Measurements from ENCODE around the gene P2RY2. TPM values are rescaled to one million over a fixed set of nuclear protein-coding genes. Genes with fewer than 3 reads are reported as not detected.

Gene P2RY2
- total and polyA plus RNA-seq, 2 experiments from 2014 or later, result 0.63 to 1.6 TPM

DNA sequence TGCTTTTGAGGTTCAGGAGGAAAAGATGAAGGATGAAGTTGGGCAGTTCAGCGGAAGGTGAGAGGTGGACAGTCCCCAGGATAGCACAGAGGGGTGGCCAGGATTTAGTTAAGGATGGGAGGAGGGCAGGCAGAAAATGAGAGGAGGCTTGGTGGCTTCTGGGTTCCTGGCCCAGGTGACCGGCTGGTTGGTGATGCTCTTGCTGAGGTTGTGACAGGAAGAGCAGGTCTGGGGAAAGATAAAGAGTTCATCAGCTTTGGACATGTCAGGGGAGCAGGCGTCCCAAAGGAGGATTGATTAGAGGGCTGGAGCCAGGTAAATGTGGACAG lies 27.6 kb upstream of the P2RY2 start:
- Histone ChIP-seq H3F3A (replicated peaks; ENCODE audit: low read depth) (no peaks in the 10 kb centered on the region), H2AFZ (no peak overlapping the region), H3K4me2 (no peak overlapping the region), H3K36me3 (ENCODE audit: insufficient read depth) (no peaks in the 10 kb centered on the region), H3K9me2 (ENCODE audit: insufficient read depth) (no peaks in the 10 kb centered on the region), H3K79me2 (replicated peaks; ENCODE audit: insufficient read depth) (no peaks in the 10 kb centered on the region), H3K4me3 (no peak overlapping the region), H3K27me3 (ENCODE audit: insufficient read depth) (no peaks in the 10 kb centered on the region), H4K20me1 (replicated peaks; ENCODE audit: insufficient read depth) (no peaks in the 10 kb centered on the region), H3K4me1 (ENCODE audit: insufficient read depth) (no peaks in the 10 kb centered on the region), H3K27ac (ENCODE audit: low read depth) (no peak overlapping the region)
- H3K9me3 Mint-ChIP-seq, result no peaks in the 10 kb centered on the region
- H3K36me3 Mint-ChIP-seq (ENCODE audit: low read depth), result no peaks in the 10 kb centered on the region
- peaks cover 11% of the 10 kb centered on the region; the same call in 2 of the 3 replicates for H3K4me1 Mint-ChIP-seq
- H3K4me3 Mint-ChIP-seq, result no peak overlapping the region
- ATAC-seq, result no peak
- H3K27ac Mint-ChIP-seq, result no peak overlapping the region
- TF ChIP-seq, protein P1, sequence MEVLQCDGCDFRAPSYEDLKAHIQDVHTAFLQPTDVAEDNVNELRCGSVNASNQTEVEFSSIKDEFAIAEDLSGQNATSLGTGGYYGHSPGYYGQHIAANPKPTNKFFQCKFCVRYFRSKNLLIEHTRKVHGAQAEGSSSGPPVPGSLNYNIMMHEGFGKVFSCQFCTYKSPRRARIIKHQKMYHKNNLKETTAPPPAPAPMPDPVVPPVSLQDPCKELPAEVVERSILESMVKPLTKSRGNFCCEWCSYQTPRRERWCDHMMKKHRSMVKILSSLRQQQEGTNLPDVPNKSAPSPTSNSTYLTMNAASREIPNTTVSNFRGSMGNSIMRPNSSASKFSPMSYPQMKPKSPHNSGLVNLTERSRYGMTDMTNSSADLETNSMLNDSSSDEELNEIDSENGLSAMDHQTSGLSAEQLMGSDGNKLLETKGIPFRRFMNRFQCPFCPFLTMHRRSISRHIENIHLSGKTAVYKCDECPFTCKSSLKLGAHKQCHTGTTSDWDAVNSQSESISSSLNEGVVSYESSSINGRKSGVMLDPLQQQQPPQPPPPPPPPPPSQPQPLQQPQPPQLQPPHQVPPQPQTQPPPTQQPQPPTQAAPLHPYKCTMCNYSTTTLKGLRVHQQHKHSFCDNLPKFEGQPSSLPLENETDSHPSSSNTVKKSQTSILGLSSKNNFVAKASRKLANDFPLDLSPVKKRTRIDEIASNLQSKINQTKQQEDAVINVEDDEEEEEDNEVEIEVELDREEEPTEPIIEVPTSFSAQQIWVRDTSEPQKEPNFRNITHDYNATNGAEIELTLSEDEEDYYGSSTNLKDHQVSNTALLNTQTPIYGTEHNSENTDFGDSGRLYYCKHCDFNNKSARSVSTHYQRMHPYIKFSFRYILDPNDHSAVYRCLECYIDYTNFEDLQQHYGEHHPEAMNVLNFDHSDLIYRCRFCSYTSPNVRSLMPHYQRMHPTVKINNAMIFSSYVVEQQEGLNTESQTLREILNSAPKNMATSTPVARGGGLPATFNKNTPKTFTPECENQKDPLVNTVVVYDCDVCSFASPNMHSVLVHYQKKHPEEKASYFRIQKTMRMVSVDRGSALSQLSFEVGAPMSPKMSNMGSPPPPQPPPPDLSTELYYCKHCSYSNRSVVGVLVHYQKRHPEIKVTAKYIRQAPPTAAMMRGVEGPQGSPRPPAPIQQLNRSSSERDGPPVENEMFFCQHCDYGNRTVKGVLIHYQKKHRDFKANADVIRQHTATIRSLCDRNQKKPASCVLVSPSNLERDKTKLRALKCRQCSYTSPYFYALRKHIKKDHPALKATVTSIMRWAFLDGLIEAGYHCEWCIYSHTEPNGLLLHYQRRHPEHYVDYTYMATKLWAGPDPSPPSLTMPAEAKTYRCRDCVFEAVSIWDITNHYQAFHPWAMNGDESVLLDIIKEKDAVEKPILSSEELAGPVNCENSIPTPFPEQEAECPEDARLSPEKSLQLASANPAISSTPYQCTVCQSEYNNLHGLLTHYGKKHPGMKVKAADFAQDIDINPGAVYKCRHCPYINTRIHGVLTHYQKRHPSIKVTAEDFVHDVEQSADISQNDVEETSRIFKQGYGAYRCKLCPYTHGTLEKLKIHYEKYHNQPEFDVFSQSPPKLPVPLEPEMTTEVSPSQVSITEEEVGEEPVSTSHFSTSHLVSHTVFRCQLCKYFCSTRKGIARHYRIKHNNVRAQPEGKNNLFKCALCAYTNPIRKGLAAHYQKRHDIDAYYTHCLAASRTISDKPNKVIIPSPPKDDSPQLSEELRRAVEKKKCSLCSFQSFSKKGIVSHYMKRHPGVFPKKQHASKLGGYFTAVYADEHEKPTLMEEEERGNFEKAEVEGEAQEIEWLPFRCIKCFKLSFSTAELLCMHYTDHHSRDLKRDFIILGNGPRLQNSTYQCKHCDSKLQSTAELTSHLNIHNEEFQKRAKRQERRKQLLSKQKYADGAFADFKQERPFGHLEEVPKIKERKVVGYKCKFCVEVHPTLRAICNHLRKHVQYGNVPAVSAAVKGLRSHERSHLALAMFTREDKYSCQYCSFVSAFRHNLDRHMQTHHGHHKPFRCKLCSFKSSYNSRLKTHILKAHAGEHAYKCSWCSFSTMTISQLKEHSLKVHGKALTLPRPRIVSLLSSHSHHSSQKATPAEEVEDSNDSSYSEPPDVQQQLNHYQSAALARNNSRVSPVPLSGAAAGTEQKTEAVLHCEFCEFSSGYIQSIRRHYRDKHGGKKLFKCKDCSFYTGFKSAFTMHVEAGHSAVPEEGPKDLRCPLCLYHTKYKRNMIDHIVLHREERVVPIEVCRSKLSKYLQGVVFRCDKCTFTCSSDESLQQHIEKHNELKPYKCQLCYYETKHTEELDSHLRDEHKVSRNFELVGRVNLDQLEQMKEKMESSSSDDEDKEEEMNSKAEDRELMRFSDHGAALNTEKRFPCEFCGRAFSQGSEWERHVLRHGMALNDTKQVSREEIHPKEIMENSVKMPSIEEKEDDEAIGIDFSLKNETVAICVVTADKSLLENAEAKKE (CRISPR knock-in tag; IDR thresholded peaks at IDR 0.05), result no peak
- TF ChIP-seq, protein P2, sequence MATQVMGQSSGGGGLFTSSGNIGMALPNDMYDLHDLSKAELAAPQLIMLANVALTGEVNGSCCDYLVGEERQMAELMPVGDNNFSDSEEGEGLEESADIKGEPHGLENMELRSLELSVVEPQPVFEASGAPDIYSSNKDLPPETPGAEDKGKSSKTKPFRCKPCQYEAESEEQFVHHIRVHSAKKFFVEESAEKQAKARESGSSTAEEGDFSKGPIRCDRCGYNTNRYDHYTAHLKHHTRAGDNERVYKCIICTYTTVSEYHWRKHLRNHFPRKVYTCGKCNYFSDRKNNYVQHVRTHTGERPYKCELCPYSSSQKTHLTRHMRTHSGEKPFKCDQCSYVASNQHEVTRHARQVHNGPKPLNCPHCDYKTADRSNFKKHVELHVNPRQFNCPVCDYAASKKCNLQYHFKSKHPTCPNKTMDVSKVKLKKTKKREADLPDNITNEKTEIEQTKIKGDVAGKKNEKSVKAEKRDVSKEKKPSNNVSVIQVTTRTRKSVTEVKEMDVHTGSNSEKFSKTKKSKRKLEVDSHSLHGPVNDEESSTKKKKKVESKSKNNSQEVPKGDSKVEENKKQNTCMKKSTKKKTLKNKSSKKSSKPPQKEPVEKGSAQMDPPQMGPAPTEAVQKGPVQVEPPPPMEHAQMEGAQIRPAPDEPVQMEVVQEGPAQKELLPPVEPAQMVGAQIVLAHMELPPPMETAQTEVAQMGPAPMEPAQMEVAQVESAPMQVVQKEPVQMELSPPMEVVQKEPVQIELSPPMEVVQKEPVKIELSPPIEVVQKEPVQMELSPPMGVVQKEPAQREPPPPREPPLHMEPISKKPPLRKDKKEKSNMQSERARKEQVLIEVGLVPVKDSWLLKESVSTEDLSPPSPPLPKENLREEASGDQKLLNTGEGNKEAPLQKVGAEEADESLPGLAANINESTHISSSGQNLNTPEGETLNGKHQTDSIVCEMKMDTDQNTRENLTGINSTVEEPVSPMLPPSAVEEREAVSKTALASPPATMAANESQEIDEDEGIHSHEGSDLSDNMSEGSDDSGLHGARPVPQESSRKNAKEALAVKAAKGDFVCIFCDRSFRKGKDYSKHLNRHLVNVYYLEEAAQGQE (IDR thresholded peaks at IDR 0.05; ENCODE audit: unreplicated experiment), result no peak
- no peak for TF ChIP-seq STAT1 (IDR thresholded peaks at IDR 0.05; ENCODE audit: unreplicated experiment)
- no peak for TF ChIP-seq NANOG (IDR thresholded peaks at IDR 0.05; ENCODE audit: borderline replicate concordance)
- no peak for TF ChIP-seq EZH2phosphoT487 (IDR thresholded peaks at IDR 0.05; ENCODE audit: unreplicated experiment)
- TF ChIP-seq, protein P3, sequence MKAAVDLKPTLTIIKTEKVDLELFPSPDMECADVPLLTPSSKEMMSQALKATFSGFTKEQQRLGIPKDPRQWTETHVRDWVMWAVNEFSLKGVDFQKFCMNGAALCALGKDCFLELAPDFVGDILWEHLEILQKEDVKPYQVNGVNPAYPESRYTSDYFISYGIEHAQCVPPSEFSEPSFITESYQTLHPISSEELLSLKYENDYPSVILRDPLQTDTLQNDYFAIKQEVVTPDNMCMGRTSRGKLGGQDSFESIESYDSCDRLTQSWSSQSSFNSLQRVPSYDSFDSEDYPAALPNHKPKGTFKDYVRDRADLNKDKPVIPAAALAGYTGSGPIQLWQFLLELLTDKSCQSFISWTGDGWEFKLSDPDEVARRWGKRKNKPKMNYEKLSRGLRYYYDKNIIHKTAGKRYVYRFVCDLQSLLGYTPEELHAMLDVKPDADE (IDR thresholded peaks at IDR 0.05), result no peak
- TF ChIP-seq ZNF331 (CRISPR knock-in tag; IDR thresholded peaks at IDR 0.05; ENCODE audit: low read depth), result no peak
- TF ChIP-seq CREB1 (CRISPR knock-in tag; IDR thresholded peaks at IDR 0.05; ENCODE audit: low read depth), result no peak
- no peak for TF ChIP-seq JUNB (IDR thresholded peaks at IDR 0.05; ENCODE audit: unreplicated experiment)
- no peak for TF ChIP-seq POLR2AphosphoS5 (IDR thresholded peaks at IDR 0.05; ENCODE audit: low read depth)
- TF ChIP-seq EZH2 (IDR thresholded peaks at IDR 0.05; ENCODE audit: low read depth, unreplicated experiment), result no peak
- peaks cover 10% of the 10 kb centered on the region for H3K27me3 Mint-ChIP-seq (ENCODE audit: insufficient read depth, low read depth, poor library complexity)
- DNase-seq (ENCODE audit: low spot score), result no peak

All from GM23338 (cell line).